HG03175 (cell line): ENCODE results near the gene HOXA5.

ENCODE experiments used
- ATAC-seq: cut with Tn5 transposase; IDR thresholded peaks from one replicate; pipeline ENCODE4 v1.9.1; 2021; ENCODE audit warnings: mild to moderate bottlenecking, moderate library complexity; ENCODE audit not compliant: unreplicated experiment

HOXA5 gene

DNA sequence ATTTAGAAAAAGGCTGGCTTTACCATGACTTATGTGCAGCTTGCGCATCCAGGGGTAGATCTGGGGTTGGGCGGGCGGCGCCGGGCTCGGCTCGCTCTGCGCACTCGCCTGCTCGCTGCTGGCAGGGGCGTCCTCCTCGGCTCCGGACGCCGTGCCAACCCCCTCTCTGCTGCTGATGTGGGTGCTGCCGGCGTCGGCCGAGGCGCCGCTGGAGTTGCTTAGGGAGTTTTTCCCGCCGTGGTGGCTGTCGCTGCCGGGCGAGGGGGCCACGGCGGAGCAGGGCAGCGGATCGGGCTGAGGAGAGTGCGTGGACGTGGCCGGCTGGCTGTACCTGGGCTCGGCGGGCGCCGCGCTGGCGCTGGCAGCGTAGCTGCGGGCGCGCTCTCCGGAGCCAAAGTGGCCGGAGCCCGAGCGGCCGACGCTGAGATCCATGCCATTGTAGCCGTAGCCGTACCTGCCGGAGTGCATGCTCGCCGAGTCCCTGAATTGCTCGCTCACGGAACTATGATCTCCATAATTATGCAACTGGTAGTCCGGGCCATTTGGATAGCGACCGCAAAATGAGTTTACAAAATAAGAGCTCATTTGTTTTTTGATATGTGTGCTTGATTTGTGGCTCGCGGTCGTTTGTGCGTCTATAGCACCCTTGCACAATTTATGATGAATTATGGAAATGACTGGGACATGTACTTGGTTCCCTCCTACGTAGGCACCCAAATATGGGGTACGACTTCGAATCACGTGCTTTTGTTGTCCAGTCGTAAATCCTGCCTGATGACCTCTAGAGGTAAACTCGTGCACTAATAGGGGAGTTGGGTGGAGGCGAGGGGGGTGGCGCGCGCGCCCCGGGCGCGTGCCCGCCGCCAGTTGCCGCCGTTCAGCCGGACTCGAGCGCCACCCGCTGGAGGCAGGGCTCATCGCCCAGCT, at the start of gene HOXA5:
HOXA5 (minus strand) TSS at position 659 of the 927 bp plus-strand sequence; CDS start at position 585, 74 bp downstream.
- peak; percentile 71 for ATAC-seq

DNA sequence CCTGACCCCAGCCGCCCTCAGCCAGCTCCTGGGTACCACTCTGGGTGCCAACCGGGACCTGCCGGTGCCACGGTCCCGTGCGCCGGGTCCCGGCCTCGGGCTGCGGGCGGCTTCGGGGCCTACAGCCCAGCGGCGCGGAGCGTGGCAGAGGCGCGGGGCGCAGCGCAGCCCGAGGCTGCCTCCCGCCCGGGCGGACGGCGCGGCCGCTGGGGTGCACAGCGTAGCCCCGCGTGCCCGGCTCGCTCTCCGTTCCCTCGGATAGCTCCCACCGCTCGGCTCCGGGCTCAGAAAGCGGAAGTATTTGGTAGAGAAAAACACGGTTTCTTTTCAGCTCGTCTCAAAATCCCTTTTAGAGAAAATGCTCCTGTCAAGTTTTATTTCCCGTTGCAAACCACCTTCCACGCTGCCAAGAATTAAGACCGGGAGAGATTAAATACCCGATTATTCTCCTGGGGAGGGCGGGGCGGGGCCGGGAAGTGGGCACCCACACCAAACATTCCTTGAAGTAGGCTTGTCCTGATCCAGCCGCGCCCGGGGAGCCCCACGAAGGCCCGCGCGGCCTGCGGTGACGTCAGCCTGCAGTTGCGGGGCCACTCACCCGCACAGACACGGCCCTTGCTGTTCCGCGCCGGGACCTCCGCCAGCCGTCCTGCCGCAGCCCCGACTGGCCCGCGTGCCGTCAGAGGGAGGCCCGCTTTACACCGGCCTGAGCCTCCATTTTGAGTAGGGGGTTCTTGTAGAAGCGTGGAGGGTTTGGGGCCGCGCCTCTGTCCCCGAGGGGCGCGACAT, 49.3 kb upstream of the HOXA5 start:
- no peak for ATAC-seq

DNA sequence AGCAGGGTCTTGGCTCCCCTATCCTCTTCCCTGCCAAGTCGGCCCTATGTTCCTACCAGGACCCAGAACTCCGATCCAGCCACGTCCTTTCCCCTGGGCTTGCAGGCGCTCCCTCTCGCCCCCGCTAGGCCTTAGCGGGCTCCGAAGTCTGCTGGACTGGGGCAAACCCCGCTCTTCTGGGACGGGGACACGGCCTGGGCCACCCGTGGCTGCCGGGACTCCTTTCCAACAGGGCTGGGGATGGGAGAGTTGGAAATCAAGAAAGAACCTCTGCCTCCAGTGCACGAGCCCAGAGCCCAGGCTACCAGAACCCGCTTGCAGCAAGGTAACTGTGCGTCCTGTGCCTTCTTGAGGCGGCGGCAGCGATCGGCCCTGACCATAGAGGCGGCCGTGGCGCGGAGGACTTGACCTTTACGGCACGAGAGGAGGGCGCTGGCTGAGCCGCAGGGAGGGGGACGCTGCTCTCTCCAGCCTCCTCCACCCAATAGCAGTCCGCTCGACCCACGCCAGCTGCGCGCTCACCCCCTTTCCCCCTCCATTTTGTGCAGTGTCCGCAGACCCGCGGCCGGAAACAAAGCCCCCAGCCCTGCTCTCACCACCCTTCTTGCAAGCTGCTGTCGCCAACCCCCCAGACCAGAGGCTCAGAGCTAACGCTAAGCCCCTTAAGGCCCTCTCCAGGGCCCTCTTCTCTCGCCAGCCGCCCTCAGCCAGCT, 48.5 kb upstream of the HOXA5 start:
- no peak for ATAC-seq

DNA sequence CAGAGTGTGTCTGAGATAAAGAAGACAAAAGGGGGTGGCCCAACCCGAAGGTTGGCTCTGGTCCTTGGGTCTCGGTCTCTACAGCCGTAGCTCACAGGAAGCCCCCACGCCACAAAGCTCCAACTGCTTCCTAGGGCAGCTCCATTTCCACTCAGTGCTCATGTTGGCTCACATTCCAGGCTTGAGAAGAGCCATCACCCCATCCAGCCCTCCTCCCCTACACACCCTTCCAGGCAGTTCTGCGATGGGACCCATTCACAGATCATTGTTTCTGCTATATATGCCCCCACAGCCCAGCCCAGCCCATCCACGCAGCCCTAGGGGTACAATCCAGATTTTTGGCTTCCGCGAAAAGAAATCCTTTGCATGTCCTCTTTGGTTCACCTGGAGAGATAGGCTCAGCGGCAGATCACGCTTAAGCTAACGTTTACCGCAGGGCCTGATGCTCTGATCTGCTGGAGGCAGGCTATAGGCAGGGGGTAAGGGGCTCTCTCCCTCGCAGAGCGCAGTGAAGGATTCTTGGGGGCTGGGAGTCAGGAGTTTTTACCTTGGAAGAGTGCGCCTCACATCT, 47.8 kb upstream of the HOXA5 start:
- ATAC-seq = no peak

DNA sequence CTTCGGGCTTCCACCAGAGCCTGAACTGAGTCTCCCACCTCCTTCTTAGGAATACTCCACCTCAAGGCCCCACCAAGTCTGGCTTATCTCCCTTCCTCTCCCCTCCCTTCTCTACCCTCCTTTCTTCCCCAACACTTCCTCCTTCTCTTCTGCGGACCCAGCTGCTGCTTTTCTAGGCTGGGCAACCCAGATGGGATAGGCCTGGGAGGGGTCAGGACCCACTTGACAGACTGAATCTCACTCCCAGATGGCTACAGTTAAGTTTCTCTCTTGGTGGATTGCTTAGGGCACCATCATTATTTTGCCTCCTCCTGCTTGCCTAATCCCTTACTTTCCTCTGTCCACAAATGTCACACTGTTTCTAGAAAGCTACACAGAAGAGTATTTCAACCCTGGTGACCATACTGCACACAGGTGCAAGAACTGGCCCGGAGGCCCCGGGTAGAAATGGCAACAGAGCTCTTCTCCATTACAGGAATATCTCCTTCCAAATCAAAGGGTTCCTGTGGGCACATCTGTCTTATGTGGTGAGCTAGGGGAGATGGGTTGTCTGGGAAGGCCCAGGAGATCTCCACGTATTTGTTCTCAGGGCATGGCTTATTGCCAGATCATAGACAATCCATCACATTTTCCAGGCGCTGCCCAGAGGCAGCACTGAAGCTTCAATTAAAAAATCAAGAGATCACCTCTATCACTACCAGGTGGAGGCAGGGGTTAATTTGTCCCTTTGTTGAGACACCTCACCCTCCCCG, 46.7 kb upstream of the HOXA5 start:
- no peak for ATAC-seq

DNA sequence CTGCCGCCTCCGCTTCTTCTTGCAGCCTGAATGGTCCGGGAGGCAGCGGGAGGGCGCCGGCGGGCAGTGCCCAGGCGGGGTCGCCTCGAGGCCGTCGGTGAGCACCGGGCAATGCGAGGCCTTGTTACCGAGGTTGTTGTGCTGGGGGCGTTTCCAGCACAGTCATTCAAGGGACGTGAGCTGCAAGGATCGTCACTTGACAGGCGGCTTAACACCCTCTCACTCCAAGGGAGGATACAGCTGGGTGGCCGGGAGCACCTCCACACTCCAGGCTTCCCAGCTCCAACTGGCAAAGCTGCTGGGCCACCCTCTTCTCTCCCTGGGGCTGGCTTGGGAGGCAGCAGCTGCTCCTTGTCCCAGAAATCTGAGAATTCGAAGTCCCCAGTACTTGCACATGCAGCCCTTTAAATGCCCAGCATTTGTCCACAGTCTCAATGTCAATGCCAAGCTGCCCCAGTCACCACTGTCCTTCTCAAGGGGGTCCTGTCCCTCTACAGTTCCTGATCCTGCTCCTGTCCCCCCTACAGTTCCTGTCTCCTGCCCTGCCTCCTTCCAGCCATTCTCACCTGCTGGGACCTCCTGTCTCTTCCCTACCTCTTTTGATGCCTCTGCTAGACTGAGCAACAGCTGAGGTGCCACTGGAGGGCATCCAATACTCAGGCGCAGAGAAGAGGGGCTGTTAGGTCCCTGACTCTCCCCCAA, 46.0 kb upstream of the HOXA5 start:
- ATAC-seq = no peak

DNA sequence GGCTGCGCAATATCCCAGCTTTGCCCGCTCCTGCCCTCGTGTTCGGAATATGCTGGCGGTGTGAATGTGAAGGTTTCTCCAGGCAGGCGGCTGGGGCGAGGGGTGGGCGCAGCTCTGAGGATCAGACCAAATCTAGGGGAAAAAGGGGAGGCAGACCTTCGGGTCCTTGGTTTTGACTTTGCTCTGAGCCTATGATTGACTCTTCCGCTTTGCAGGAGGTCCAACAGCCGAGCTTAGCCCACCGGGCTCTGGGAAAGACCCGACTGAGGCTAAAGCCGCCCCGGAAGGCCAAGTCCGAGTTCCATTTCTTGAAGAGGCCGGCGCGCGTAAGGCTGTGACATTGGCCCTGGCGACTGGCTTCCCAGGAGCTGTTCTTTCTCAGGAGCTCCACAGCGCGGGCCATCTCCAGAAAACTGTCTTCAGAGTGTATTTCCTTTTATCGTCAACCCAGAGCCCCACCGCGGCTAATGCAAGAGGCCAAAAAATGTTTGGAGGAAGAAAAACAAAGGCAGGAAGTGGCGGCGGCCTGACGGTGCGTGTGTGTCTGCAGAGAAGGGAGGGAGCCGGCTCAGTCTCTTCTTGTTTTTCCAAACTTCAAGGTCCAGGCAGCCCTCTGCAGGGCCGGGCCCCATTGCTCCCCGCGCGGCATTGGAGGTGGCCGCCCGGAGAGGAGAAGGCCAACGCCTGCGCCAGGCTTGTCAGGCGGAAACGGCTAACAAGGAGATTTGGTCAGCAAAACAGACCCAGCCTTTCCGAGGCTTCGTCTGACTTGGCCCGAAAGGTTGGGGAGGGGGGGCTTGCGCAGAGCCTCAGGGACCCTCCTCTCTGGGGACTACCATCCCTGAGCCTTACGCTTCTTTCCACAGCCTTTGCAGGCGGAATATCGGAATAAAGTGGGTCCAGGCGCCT, 45.2 kb upstream of the HOXA5 start:
- no peak for ATAC-seq

DNA sequence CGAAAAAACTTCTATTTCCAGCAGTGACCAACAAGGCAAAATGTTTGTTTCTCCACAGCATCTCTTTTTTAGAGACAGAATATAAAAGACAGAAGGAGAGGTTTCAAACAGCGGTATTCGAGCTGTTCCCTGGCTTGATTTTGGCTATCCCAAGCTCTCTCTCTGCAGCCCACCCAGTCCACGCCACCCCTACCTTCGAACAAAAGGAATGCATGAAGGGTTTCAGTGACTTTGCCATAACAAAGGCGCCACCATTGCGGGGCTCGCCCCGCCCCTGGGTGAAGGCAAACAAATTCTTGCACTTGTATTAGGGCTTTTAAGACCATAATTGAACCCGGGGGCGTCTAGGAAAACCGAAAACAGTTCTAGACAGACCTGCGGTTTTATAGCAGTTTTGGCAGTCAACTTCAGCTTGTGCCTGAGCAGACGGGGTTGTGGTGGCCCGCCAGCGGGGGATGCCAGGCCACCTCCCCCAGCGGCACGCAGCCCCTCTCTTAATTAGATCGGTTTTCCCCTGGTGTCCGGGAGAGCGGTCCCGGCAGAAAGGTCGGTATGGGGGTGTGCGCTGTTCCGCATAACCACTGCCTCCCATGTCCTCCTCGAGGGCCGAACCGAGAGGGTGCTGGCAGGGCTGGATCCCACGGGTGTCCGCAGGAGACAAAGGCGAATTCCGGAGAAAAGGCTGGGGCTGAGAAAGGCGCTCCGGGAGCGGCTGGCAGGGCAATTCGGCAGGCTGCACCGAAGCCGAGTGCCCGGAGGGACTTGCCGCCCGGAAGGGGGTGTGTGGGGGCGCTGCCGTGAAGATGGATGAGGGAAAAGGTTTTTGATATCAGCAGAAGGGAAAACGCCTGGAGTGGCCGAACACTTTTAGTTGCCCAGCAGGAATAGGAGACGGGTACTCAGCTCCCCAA, 44.2 kb upstream of the HOXA5 start:
- no peak for ATAC-seq

DNA sequence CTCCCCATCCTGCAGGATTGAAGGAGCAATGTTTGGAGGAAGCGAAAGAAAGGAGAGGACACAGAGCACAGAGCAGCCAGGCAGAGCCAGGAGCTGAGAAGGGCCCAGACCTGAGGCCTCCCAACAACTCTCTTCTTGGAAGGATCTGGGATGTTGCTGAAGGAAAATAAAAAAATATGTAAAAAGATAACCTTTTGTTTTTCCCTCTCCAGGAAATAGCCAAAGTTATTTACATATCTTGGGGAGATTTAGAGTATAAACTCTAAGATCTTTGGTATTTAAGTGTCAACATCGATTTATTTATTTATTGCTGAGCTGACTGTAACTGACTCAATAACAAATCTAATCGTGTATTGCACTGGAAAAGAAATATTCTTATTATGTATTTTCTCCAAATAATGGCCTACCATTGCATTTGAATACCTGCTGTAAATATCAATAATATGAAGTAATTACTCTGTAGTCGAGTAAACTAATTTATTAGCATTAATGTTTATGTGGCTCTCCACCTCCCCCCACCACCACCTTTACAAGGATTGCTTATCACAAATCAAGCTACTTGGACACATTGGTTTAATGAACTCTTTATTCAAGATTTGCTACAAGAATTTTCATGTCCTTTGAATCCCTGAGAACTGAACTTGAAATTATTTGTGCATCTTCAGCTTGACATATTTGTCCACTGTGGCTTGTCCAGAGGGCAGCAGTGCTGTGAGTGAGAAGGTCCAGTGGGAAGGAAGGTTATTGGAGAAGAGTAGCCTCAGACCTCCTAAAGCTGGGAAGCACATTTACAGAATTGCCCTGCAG, 43.4 kb upstream of the HOXA5 start:
- no peak for ATAC-seq

DNA sequence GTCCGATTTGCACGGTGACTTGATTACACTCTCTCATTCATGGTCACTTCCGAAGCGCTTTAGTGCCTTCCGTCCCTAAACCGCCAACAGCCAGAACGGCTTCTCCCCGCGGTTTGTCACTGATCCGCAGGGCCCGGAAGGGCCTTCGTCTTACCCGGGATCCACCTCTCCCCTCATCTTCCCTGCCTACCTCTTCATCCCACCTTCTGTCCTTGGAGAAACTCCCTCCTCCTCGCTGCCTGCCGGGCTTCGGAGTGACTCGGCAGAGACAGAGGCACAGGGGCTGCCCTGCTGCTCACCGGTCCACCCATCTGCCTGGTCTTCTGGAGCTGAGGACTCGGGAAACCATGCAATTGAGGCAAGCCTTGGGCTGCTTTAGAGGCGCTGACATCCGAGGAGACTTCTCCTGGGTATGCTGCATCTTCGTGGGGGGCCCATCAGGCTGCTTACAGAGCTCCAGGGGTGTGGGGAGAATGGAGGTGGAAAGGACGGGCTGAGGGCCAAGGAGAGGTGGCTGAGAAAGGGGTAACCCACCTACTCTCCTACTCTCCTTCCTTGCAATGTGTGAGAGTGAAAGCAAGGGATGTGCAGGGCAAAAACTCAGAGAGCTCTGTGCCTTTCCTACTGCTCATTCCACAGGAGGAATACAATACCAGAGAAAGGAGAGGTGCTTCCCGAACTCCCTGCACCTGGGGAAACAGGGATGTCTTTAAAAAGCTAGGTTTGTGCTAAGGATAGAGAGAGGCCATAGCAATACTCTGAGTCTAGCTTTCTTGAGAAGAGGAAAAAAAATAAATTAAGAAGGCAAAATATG, 42.6 kb upstream of the HOXA5 start:
- no peak for ATAC-seq

DNA sequence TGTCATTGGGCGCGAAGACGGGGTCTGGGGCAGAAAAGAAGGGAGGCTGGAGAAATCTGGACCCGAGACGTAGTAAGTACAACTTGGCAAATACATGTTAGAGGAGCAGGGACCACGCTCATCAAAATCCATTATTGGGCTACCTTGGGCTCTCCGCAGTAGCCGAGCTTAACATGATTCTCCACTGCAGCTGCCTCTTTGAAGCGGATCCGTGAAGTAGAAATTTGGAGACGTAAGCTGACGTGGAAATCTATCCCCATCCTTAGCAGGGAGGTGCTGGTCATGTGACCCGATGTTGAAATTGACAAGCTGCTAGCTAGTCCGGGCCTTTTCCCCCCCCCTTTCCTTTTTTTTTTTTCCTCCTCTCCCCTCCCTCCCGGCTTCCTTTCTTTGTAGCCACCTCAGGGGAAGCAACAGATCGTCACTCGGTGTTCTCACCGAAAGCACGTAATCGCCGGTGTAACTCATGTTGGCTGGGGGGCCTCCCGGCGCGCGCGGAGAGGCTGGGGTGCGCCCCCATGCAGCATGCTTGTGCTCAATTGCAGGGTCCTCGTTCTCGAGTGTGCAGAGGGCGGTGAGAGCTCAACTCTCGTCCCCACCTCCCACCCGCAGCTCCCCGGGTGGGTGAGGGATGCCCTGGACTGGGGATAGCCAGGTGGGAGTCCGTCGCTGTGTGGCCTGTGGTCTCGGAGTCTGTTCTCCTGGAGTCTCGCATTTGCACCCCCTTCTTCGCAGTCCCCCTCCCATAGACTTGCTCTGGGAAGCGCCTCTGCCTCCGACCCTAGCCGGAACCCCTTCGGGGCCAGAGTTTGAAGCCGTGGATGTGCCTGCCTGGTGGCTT, 41.8 kb upstream of the HOXA5 start, which contains the start of gene HOXA11:
HOXA11 (minus strand) TSS at position 220 of the 841 bp plus-strand sequence; CDS start at position 132, 88 bp downstream.
- ATAC-seq = no peak

DNA sequence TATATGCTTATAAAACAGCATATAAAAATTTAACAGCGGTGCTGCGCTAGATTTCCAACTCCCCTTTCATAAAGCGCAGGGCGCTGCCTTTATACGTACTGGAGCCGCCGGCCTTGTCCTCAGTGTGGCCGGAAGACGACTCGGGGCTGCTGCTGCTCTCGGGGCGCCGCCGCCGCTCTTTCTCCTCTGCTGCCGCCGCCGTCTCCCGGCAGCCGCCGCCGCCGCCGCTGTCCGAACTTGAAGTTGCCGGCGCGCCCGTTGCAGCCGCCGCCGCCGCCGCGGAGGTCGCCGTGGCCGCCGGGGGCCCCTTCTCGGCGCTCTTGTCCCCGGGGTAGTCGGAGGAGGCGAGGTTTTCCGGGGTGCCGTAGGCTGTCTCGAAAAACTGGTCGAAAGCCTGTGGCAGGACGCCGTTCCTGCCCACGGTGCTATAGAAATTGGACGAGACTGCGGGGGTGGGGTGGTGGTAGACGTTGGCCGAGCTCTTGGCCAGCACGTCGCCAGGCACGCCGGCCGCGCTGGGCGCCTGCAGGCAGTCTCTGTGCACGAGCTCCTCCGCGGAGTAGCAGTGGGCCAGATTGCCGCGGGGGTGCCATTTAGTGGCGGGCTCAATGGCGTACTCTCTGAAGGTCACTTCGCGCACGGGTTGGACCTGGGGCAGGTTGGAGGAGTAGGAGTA, 41.0 kb upstream of the HOXA5 start:
- ATAC-seq = no peak

DNA sequence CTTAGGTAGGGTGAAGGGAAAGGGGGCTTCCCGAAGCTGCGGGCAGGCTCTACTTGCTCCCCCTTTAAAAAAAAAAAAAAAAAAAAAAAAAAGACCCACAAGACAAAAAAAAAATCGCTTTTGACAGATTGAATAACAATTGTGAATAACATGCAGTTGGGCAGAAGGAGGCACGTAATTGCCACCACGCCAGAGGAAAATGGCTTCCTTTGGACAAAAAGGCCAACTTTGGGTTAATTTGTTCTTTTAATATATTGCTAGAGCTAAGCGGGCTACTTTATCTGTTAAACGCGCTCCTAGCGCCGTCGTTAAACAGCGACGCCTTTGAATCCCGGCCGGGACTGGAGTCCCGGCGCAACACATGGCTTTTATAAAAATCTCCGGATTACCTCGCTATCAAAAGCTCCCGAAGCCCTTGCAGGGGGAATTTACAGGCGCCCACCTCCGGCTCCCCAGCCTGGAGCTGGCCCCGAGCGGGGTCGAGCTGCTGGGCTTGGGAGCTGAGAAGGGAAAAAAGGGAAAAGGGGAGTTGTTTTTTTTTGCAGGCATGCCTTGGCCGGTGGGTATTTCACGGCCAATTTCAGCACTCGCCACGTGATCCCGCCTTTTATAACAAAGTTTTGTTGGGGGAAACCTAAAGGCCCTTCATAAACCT, 40.3 kb upstream of the HOXA5 start:
- no peak for ATAC-seq
